A549 (cell line): ENCODE results near the gene CFB. TPM values are rescaled to one million over a fixed set of nuclear protein-coding genes. Genes with fewer than 3 reads are reported as not detected.

Experiments
- ATAC-seq, 2 experiments: fragments of 200-7000 bp in 1 of 2; fragments of >200 bp in 1 of 2; cut with Nextera tagmentation in 1 of 2; cut with Tn5 transposase in 1 of 2; 3 replicates each; pipeline versions ENCODE4 v1.8.0 to v1.9.1; 2018 to 2020; ENCODE audit warnings: mild to moderate bottlenecking in 1 of 2, moderate library complexity in 1 of 2
- CTCF ChIA-PET: fragments of 300-600 bp; sonication (Branson Sonifier 250); formaldehyde crosslinking; extraction: SDS; loops from one replicate; lab custom pipeline; 2021; ENCODE audit warnings: antibody characterized with exemption, inconsistent platforms; lab: Yijun Ruan, JAX
- POLR2A ChIA-PET: fragments of 350-600 bp; formaldehyde crosslinking; extraction: SDS; loops from one replicate; lab custom pipeline; 2021; ENCODE audit warnings: antibody characterized with exemption, inconsistent platforms; lab: Yijun Ruan, JAX
- DNase-seq, 2 experiments: peaks; one replicate each; pipeline versions ENCODE4 v3.0.0 to v3.0.0-alpha.2; 2011 to 2016; ENCODE audit warnings: low read depth in 1 of 2, low spot score in 1 of 2
- FAIRE-seq: peaks from 2 replicates; lab custom pipeline; 2011; peaks lifted over from hg19 to GRCh38; lab: Jason Lieb, UNC
- H3K27ac ChIP-seq, 2 experiments: fragments of >200 bp; sonication (Bioruptor Twin); formaldehyde crosslinking; 3 replicates each; pipeline ENCODE4 v1.5.1; 2016 to 2017
- H3K4me1 ChIP-seq: fragments of >200 bp; sonication (Bioruptor Twin); formaldehyde crosslinking; 3 replicates; pipeline ENCODE4 v1.6.1; 2016
- H3K4me2 ChIP-seq: fragments of >200 bp; sonication (Bioruptor Twin); formaldehyde crosslinking; 3 replicates; pipeline ENCODE4 v1.6.1; 2016
- H3K4me3 ChIP-seq: fragments of >200 bp; sonication (Bioruptor Twin); formaldehyde crosslinking; 3 replicates; pipeline ENCODE4 v1.5.1; 2016
- H3K9me3 ChIP-seq: fragments of >200 bp; sonication (Bioruptor Twin); formaldehyde crosslinking; 3 replicates; pipeline ENCODE4 v1.6.1; 2016
- ATOH8 ChIP-seq: fragments of 250-450 bp; sonication (Bioruptor Pico); IDR thresholded peaks from 2 replicates; pipeline ENCODE4 v1.5.0; 2020; ENCODE audit warnings: low read depth, mild to moderate bottlenecking, moderate library complexity
- CTCF ChIP-seq: fragments of >200 bp; sonication (Bioruptor Twin); formaldehyde crosslinking; IDR thresholded peaks from 3 replicates; pipeline ENCODE4 v1.5.1; 2016
- FOSL2 ChIP-seq, 2 experiments: fragments of 450-650 bp in 1 of 2; fragments of >200 bp in 1 of 2; sonication (Bioruptor Twin) in 1 of 2; formaldehyde crosslinking; IDR thresholded peaks; 2 replicates each; pipeline versions ENCODE4 v1.5.0 to v1.6.1; 2016 to 2020; ENCODE audit warnings: mild to moderate bottlenecking in 1 of 2, moderate library complexity in 1 of 2
- GATA3 ChIP-seq: IDR thresholded peaks from 2 replicates; pipeline ENCODE4 v1.6.1; 2012; ENCODE audit warnings: borderline replicate concordance
- HEYL ChIP-seq: fragments of 250-450 bp; sonication (Bioruptor Pico); IDR thresholded peaks from 2 replicates; pipeline ENCODE4 v1.8.0; 2021; ENCODE audit warnings: mild to moderate bottlenecking, moderate library complexity
- HOXB13 ChIP-seq: fragments of 250-450 bp; sonication (Bioruptor Pico); IDR thresholded peaks from 2 replicates; pipeline ENCODE4 v1.5.0; 2020; ENCODE audit warnings: low read depth, mild to moderate bottlenecking, moderate library complexity
- HOXB5 ChIP-seq: fragments of 250-450 bp; sonication (Bioruptor Pico); IDR thresholded peaks from 2 replicates; pipeline ENCODE4 v1.5.0; 2020; ENCODE audit warnings: mild to moderate bottlenecking, moderate library complexity
- JUN ChIP-seq, 2 experiments: fragments of >200 bp; sonication (Bioruptor Twin); formaldehyde crosslinking; IDR thresholded peaks; 2 replicates in 1 of 2; 3 replicates in 1 of 2; pipeline ENCODE4 v1.6.1; 2016 to 2017
- JUNB ChIP-seq: fragments of >200 bp; sonication (Bioruptor Twin); formaldehyde crosslinking; IDR thresholded peaks from 2 replicates; pipeline ENCODE4 v1.6.1; 2016
- KDM1A ChIP-seq: fragments of 200-600 bp; sonication (generic); IDR thresholded peaks from 2 replicates; pipeline ENCODE4 v1.6.1; 2016; ENCODE audit warnings: low read depth, mild to moderate bottlenecking
- KDM5A ChIP-seq: fragments of 200-600 bp; sonication (generic); IDR thresholded peaks from 2 replicates; pipeline ENCODE4 v1.6.1; 2016; ENCODE audit warnings: antibody characterized with exemption, mild to moderate bottlenecking
- MAX ChIP-seq: IDR thresholded peaks from 2 replicates; pipeline ENCODE4 v1.6.1; 2012
- MAZ ChIP-seq: fragments of 150-350 bp; IDR thresholded peaks from 2 replicates; pipeline ENCODE4 v1.6.1; 2014; ENCODE audit warnings: antibody characterized with exemption, low read depth, low read length, borderline replicate concordance
- POLR2AphosphoS2 ChIP-seq: conservative IDR thresholded peaks from 2 replicates; pipeline ENCODE4 v1.6.1; 2012; ENCODE audit warnings: low read length, improper control_type of control experiment, inconsistent platforms
- RARB ChIP-seq: fragments of 250-450 bp; sonication (Bioruptor Pico); IDR thresholded peaks from 2 replicates; pipeline ENCODE4 v1.8.0; 2021; ENCODE audit warnings: mild to moderate bottlenecking, moderate library complexity
- REST ChIP-seq: fragments of 200-600 bp; sonication (generic); IDR thresholded peaks from 2 replicates; pipeline ENCODE4 v1.6.1; 2016; ENCODE audit warnings: antibody characterized with exemption, mild to moderate bottlenecking, moderate library complexity
- SMC3 ChIP-seq: fragments of >200 bp; sonication (Bioruptor Twin); formaldehyde crosslinking; IDR thresholded peaks from 3 replicates; pipeline ENCODE4 v1.6.1; 2018; ENCODE audit warnings: inconsistent platforms
- TFCP2L1 ChIP-seq: fragments of 250-450 bp; sonication (Bioruptor Pico); IDR thresholded peaks from 2 replicates; pipeline ENCODE4 v1.5.0; 2021; ENCODE audit warnings: mild to moderate bottlenecking
- TP53 ChIP-seq: fragments of 250-450 bp; sonication (Bioruptor Pico); IDR thresholded peaks from 2 replicates; pipeline ENCODE4 v1.5.0; 2021; ENCODE audit warnings: mild to moderate bottlenecking, moderate library complexity
- USF2 ChIP-seq: fragments of 450-650 bp; IDR thresholded peaks from 2 replicates; pipeline ENCODE4 v1.6.1; 2014; ENCODE audit warnings: antibody characterized with exemption
- ZFP36 ChIP-seq: fragments of 450-650 bp; IDR thresholded peaks from 2 replicates; pipeline ENCODE4 v1.6.1; 2014; ENCODE audit warnings: borderline replicate concordance; ENCODE audit not compliant: partially characterized antibody
- WGBS: methylation state at CpG from one replicate; pipeline ENCODE4 v1.1.6; 2017; ENCODE audit errors: missing lambda C conversion rate; 5-methylcytosine and 5-hydroxymethylcytosine counted together
- polyA plus RNA-seq, 4 experiments: library from polyadenylated mRNA; depleted of rRNA in 3 of 4; stranded (reverse); fragments of >200 nt; fragmentation: RNase III in 1 of 4; extraction: RNeasy Plus Mini Kit Qiagen cat#74134 plus additional on column Dnase treatment in 1 of 4; gene quantifications; 2 replicates in 3 of 4; 3 replicates in 1 of 4; pipeline ENCODE4 v1.2.3, GENCODE V29; 2011 to 2017
- TF ChIP-seq, protein P1 (sequence below): fragments of >200 bp; sonication (Bioruptor Twin); formaldehyde crosslinking; IDR thresholded peaks from 3 replicates; pipeline ENCODE4 v1.6.1; 2016

Gene CFB
- polyA plus RNA-seq, 2 of the 4 experiments (the other 2 are of a cell fraction) = 4.4 to 5.6 TPM

DNA sequence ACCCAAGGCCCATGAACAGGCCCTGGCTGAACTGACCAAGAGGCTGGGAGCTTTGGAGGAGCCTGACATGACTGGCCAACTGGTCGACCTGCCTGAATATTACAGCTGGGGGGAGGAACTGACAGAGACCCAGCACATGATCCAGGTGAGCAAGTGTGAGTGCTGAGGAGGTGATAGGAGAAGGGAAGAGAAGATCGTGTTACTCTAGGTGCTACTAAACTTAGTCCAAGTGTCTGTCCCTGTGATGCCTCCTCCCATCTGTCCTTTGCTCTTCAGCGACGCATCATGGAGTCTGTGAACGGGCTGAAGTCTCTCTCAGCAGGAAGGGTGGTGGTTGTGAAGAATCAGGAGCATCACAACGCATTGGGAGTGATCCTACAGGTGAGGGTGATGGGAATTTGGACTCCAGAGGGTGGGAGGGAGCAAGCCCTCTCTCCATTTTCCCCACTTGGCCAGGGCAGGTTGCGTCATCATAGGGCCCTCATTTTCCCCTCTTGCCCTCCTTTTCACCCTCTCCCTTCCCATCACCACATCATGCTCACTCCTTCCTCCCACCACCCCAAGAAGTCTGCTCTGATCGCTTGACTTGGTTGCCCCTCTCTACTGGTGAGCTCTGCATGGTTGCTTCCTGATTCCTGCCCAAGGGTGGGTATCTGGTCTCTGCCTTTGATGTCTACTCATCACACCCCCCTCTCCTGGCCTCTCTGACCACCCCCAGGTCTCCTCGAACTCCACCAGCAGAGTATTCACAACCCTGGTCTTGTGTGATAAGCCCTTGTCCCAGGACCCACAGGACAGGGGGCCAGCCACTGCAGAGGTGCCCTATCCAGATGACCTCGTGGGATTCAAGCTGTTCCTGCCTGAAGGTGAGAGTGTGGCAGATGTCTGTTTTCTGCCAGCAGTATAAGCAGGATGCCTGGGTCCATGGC is 21.4 kb downstream of the CFB start:
- FAIRE-seq (no peak), DNase-seq (no peak)
- WGBS = 90% methylated on average over 10 of the region's 10 CpGs

DNA sequence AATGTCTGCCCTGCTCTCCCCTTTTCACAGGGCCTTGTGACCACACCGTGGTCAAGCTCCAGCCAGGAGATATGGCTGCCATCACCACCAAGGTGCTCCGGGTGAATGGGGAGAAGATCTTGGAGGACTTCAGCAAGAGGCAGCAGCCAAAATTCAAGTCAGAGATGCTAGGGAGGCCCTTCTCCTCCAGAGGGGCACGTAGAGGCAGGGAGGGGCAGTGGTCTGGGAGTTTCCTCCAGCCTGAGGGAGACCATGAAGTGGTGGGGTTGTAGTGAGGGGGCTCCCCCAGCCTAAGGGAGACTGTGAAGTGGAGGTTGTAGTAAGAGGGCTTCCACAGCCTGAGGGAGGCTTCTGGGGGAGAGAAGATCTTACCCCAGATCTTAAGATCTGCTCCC is 22.0 kb downstream of the CFB start:
- CTCF ChIA-PET = no interaction called here
- DNase-seq = no peak
- H3K4me3 ChIP-seq = no peak overlapping the region
- ATAC-seq = no peak
- H3K4me2 ChIP-seq = no peak overlapping the region
- H3K9me3 ChIP-seq = no peaks in the 10 kb centered on the region
- H3K27ac ChIP-seq = no peak overlapping the region
- peaks cover 9% of the 10 kb centered on the region; the same call in 1 of the 3 replicates for H3K4me1 ChIP-seq
- TF ChIP-seq HOXB5 (CRISPR knock-in tag) = no peak
- TF ChIP-seq ZFP36 = no peak
- no peak for TF ChIP-seq POLR2AphosphoS2
- TF ChIP-seq HEYL (CRISPR knock-in tag) = no peak
- no peak for TF ChIP-seq ATOH8 (CRISPR knock-in tag)
- no peak for TF ChIP-seq CTCF
- TF ChIP-seq SMC3 = no peak
- TF ChIP-seq MAX = no peak
- TF ChIP-seq MAZ = no peak
- no peak for TF ChIP-seq FOSL2 (IDR thresholded peaks at IDR 0.05)
- TF ChIP-seq FOSL2 (CRISPR knock-in tag; IDR thresholded peaks at IDR 0.05) = no peak
- no peak for TF ChIP-seq USF2
- TF ChIP-seq, all 56 proteins: peak for 0
- FAIRE-seq = no peak
- WGBS = 92% methylated on average over 2 of the region's 3 CpGs
- POLR2A ChIA-PET = no interaction called here

More for the DNA sequence above, 21.4 kb downstream of the CFB start:
- peaks cover 9% of the 10 kb centered on the region; the same call in 1 of the 3 replicates for H3K4me1 ChIP-seq
- POLR2A ChIA-PET = no interaction called here
- no peak overlapping the region for H3K4me2 ChIP-seq
- no peak overlapping the region for H3K4me3 ChIP-seq
- H3K9me3 ChIP-seq = no peaks in the 10 kb centered on the region
- CTCF ChIA-PET = interaction anchor here (1.4 kb wide), 1 partner anchor 15 kb away, joined by 9 read pairs; no protein-coding TSS in a partner anchor
- no peak for ATAC-seq
- no peak for TF ChIP-seq GATA3
- no peak for TF ChIP-seq JUNB
- TF ChIP-seq, protein P1, sequence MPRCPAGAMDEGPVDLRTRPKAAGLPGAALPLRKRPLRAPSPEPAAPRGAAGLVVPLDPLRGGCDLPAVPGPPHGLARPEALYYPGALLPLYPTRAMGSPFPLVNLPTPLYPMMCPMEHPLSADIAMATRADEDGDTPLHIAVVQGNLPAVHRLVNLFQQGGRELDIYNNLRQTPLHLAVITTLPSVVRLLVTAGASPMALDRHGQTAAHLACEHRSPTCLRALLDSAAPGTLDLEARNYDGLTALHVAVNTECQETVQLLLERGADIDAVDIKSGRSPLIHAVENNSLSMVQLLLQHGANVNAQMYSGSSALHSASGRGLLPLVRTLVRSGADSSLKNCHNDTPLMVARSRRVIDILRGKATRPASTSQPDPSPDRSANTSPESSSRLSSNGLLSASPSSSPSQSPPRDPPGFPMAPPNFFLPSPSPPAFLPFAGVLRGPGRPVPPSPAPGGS = no peak
- no peak for TF ChIP-seq USF2
- no peak for TF ChIP-seq TP53 (CRISPR knock-in tag)
- TF ChIP-seq MAZ = no peak
- no peak for TF ChIP-seq HOXB13 (CRISPR knock-in tag)
- no peak for TF ChIP-seq TFCP2L1 (CRISPR knock-in tag)
- TF ChIP-seq RARB (CRISPR knock-in tag) = no peak
- TF ChIP-seq REST = no peak
- no peak for TF ChIP-seq JUN (IDR thresholded peaks at IDR 0.05)
- no peak for TF ChIP-seq KDM5A
- no peak for TF ChIP-seq KDM1A
- H3K27ac ChIP-seq = no peak overlapping the region
